A549 (cell line): ENCODE measurements around the gene PJVK.

Experiments used
- BHLHE40 ChIP-seq: IDR thresholded peaks from 2 replicates; pipeline ENCODE4 v1.6.1; 2012; ENCODE audit warnings: low read depth, low read length, inconsistent platforms
- CEBPB ChIP-seq, 2 experiments: fragments of >200 bp in 1 of 2; sonication (Bioruptor Twin) in 1 of 2; formaldehyde crosslinking in 1 of 2; IDR thresholded peaks; 2 replicates each; pipeline ENCODE4 v1.6.1; 2012 to 2016
- HOXA7 ChIP-seq: fragments of 250-450 bp; sonication (Bioruptor Pico); IDR thresholded peaks from 2 replicates; pipeline ENCODE4 v1.5.0; 2020; ENCODE audit warnings: mild to moderate bottlenecking, moderate library complexity
- JUN ChIP-seq, 2 experiments: fragments of >200 bp; sonication (Bioruptor Twin); formaldehyde crosslinking; IDR thresholded peaks; 2 replicates in 1 of 2; 3 replicates in 1 of 2; pipeline ENCODE4 v1.6.1; 2016 to 2017
- KDM1A ChIP-seq: fragments of 200-600 bp; sonication (generic); IDR thresholded peaks from 2 replicates; pipeline ENCODE4 v1.6.1; 2016; ENCODE audit warnings: low read depth, mild to moderate bottlenecking
- MAFK ChIP-seq: fragments of 450-650 bp; IDR thresholded peaks from 2 replicates; pipeline ENCODE4 v1.6.1; 2014; ENCODE audit not compliant: partially characterized antibody
- POLR2A ChIP-seq: IDR thresholded peaks from 2 replicates; pipeline ENCODE4 v1.6.1; 2012; ENCODE audit warnings: mild to moderate bottlenecking, low read length
- POLR2AphosphoS2 ChIP-seq: conservative IDR thresholded peaks from 2 replicates; pipeline ENCODE4 v1.6.1; 2012; ENCODE audit warnings: low read length, improper control_type of control experiment, inconsistent platforms
- RCOR1 ChIP-seq: fragments of 150-350 bp; IDR thresholded peaks from 2 replicates; pipeline ENCODE4 v1.6.1; 2014; ENCODE audit warnings: antibody characterized with exemption, low read length, low read depth
- REST ChIP-seq: fragments of 200-600 bp; sonication (generic); IDR thresholded peaks from 2 replicates; pipeline ENCODE4 v1.6.1; 2016; ENCODE audit warnings: antibody characterized with exemption, mild to moderate bottlenecking, moderate library complexity
- SMC3 ChIP-seq: fragments of >200 bp; sonication (Bioruptor Twin); formaldehyde crosslinking; IDR thresholded peaks from 3 replicates; pipeline ENCODE4 v1.6.1; 2018; ENCODE audit warnings: inconsistent platforms
- TP53 ChIP-seq: fragments of 250-450 bp; sonication (Bioruptor Pico); IDR thresholded peaks from 2 replicates; pipeline ENCODE4 v1.5.0; 2021; ENCODE audit warnings: mild to moderate bottlenecking, moderate library complexity
- TF ChIP-seq, protein P1 (sequence below): fragments of 450-650 bp; IDR thresholded peaks from 2 replicates; pipeline ENCODE4 v1.6.1; 2014; ENCODE audit warnings: antibody characterized with exemption
- TF ChIP-seq, protein P2 (sequence below): fragments of >200 bp; sonication (Bioruptor Twin); formaldehyde crosslinking; IDR thresholded peaks from 3 replicates; pipeline ENCODE4 v1.5.1; 2016

DNA sequence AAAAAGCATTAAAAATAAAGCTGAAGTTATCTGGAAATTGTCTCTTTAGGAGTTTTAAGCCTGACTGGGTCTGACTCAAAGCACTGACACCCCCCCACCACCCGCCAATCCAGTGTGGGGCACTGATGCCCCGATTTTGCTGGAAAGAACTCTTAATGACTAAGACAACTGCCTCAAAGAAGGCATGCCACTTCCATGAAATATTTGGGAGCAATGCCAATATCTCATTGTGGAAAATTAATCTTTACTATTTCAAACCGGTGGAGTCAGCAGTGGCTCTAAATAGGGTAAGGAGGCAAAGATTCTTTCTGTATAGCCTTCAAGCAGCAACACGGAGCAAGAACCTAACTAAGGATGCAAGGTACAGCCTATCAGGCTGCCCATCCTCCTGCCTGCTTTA, 22.8 kb downstream of the PJVK start:
- TF ChIP-seq SMC3 = no peak
- TF ChIP-seq, protein P1, sequence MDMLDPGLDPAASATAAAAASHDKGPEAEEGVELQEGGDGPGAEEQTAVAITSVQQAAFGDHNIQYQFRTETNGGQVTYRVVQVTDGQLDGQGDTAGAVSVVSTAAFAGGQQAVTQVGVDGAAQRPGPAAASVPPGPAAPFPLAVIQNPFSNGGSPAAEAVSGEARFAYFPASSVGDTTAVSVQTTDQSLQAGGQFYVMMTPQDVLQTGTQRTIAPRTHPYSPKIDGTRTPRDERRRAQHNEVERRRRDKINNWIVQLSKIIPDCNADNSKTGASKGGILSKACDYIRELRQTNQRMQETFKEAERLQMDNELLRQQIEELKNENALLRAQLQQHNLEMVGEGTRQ = no peak
- no peak for TF ChIP-seq TP53 (CRISPR knock-in tag)
- TF ChIP-seq, protein P2, sequence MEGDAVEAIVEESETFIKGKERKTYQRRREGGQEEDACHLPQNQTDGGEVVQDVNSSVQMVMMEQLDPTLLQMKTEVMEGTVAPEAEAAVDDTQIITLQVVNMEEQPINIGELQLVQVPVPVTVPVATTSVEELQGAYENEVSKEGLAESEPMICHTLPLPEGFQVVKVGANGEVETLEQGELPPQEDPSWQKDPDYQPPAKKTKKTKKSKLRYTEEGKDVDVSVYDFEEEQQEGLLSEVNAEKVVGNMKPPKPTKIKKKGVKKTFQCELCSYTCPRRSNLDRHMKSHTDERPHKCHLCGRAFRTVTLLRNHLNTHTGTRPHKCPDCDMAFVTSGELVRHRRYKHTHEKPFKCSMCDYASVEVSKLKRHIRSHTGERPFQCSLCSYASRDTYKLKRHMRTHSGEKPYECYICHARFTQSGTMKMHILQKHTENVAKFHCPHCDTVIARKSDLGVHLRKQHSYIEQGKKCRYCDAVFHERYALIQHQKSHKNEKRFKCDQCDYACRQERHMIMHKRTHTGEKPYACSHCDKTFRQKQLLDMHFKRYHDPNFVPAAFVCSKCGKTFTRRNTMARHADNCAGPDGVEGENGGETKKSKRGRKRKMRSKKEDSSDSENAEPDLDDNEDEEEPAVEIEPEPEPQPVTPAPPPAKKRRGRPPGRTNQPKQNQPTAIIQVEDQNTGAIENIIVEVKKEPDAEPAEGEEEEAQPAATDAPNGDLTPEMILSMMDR = no peak
- TF ChIP-seq MAFK = no peak
- no peak for TF ChIP-seq RCOR1
- no peak for TF ChIP-seq JUN (IDR thresholded peaks at IDR 0.05)
- no peak for TF ChIP-seq BHLHE40
- no peak for TF ChIP-seq POLR2A
- no peak for TF ChIP-seq POLR2AphosphoS2
- no peak for TF ChIP-seq REST
- no peak for TF ChIP-seq KDM1A
- TF ChIP-seq HOXA7 = no peak
- no peak for TF ChIP-seq CEBPB (IDR thresholded peaks at IDR 0.05)
